ENCODE data around the gene COTL1.

Gene COTL1

DNA sequence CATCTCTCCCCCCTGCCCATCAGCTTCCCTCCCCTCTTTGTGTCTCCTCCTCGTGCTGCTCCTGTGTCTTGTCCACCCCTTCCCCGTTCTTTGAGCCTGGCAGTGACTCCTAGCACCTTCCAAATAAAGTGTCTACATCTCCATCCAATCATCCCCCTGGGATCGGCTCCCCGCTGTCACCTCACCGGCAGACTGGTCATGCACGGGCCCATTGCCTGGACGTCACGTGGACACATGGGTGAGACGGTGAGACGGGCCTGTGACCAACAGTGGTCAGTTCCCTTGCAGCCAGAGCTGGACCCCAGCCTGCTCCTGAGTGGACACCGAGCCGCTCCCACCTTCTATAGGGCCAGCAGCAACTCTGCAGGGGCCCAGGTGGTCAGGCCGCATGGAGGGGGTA is 46.4 kb downstream of the COTL1 start:
- no peak for DNase-seq

DNA sequence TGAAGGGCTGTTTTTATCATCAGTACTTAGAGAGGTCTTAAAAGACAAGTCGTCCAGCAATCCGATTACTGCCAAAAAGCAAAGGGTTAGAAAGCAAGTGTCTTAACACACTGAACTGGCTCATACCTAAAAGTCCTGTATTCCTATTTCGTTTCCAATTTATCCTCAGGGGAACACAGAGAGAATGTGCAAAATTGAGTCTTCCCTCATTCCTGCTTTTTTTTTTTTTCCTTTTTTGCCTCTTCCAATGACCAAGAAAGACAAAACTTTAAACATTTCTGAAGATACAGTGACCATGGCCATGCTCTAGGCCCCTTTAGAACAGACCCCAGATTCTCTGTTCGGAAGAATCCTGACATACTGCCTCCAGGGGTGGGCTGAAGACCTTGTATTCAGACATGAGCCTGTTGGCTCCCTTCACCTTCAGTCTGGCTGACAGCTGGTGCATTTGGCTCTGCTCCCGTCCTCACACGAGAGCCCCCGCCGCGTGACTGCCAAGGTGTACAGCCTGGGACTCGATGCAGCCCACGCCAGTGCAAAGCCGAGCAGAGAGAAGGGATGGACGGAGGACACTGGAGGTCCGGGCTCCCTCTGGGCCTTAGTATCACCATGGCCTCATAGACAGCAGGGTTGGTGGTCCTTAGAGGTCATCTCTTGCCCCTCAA is 47.0 kb downstream of the COTL1 start:
- no peak for DNase-seq
- TF ChIP-seq POLR2A (IDR thresholded peaks at IDR 0.05; ENCODE audit: low read length) (no peak), GATA1 (IDR thresholded peaks at IDR 0.05; ENCODE audit: low read depth, low read length) (no peak)

More for the DNA sequence above, 46.4 kb downstream of the COTL1 start:
- no peak for TF ChIP-seq GATA1 (IDR thresholded peaks at IDR 0.05; ENCODE audit: low read depth, low read length)
- TF ChIP-seq POLR2A (IDR thresholded peaks at IDR 0.05; ENCODE audit: low read length), result no peak

DNA sequence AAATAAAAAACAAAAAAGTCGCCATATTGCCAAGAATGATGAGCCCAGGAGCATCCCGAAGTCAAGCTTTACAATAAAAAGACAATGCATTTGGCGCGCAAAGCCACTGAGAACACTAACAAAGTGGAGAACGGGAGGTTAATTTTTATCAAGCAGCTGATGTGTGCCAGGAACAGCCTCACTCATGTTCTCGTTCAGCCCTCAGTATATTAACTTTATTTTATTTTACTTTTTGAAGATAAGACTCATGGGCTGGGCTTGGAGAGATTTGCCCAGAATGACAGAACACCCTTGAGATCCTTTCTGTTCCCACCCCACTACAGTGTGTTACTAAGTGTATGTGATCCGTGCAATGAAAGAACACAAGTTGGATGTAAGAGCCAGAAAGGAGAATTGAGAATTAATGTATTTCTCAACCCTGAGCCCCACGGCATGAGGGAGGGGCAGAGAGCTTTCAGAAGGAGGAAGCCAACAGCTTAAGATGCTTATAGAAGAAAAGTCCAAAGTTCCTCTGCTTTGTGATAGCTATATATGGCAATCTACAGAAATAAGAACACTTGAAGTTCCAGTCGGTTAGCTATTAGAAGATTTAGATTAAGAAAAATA is 48.4 kb downstream of the COTL1 start:
- DNase-seq, result no peak
- no peak for TF ChIP-seq GATA1 (IDR thresholded peaks at IDR 0.05; ENCODE audit: low read depth, low read length)
- no peak for TF ChIP-seq POLR2A (IDR thresholded peaks at IDR 0.05; ENCODE audit: low read length)

DNA sequence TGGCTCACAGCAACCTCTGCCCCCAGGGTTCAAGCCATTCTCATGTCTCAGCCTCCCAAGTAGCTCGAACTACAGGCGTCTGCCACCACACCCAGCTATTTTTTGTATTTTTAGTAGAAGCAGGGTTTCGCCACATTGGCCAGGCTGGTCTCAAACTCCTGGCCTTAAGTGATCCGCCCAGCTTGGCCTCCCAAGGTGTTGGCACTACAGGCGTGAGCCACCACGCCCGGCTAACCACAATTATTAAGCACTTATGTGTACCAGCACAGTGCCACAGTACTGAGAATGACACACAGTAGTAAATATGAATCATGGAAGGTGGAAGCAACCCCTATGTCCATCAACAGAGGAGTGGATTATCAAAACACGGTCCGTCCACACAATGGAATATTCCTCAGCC is 49.8 kb downstream of the COTL1 start:
- DNase-seq, result no peak
- TF ChIP-seq POLR2A (IDR thresholded peaks at IDR 0.05; ENCODE audit: low read length), result no peak
- no peak for TF ChIP-seq GATA1 (IDR thresholded peaks at IDR 0.05; ENCODE audit: low read depth, low read length)

DNA sequence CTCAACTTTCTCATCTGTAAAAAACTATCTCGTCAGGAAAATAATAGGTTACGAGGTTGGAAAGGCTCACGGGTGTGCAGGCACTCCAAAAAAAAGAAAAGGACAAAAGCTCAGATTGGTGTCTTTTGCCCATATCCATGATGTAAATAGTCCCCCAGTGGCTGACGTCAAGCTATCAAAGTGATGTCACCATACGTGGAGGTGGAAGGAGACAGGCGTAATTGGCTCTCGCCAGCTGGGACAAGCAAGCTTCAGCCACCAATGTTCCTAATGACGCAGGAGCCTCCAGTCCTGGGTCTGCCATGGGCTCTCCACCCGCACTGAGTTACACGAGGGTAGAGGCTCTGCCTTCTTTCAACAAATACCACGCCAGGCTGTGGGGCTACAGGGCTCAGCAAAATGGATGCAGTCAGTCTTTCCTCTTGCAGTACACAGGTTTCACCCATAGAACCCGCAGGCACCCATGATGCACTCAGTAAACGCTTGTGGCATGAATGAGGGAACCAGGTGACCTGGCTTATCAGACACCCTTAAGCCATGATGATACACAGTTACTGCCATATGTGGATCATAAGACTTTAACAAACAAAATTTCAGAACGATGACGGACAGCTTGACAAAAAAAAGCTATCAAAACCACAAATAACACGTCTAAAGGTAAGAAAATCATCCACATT is 50.5 kb downstream of the COTL1 start:
- TF ChIP-seq POLR2A (IDR thresholded peaks at IDR 0.05; ENCODE audit: low read length) (no peak), GATA1 (IDR thresholded peaks at IDR 0.05; ENCODE audit: low read depth, low read length) (no peak)
- no peak for DNase-seq

DNA sequence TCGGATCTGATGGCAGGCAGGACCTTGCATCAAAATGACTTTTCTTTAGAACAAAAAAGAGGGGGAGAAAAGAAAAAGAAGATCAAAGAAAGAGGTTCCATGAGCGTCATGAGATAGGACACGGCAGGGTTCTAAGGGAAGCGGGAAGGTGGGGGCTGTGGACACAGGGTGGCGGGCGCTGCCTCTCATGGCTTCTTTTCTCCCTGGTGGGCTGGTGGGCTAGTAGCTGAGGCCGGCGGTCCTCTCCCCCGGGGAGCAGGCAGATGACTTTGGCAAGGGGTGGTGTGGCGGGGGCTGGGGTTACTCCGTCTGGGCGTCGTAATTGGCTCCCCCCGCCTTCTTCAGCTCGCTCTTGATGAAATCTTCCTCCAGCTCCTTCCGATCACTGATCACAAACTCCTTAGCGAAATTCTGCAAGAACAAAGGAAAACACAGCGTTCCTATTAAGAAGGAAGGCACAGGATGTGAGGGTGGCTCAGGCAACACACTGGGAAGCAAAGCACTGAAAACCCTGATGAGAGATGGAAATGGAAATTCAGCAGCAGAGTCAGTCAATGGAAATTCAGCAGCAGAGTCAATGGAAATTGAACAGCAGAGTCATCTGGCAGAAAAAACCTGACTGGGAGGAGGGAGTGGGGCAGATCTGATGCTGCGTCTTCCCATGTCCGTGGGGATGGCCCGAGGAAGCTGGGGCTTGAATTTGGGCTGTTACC is 51.2 kb downstream of the COTL1 start:
- DNase-seq, result no peak
- no peak for TF ChIP-seq GATA1 (IDR thresholded peaks at IDR 0.05; ENCODE audit: low read depth, low read length)
- TF ChIP-seq POLR2A (IDR thresholded peaks at IDR 0.05; ENCODE audit: low read length), result no peak

DNA sequence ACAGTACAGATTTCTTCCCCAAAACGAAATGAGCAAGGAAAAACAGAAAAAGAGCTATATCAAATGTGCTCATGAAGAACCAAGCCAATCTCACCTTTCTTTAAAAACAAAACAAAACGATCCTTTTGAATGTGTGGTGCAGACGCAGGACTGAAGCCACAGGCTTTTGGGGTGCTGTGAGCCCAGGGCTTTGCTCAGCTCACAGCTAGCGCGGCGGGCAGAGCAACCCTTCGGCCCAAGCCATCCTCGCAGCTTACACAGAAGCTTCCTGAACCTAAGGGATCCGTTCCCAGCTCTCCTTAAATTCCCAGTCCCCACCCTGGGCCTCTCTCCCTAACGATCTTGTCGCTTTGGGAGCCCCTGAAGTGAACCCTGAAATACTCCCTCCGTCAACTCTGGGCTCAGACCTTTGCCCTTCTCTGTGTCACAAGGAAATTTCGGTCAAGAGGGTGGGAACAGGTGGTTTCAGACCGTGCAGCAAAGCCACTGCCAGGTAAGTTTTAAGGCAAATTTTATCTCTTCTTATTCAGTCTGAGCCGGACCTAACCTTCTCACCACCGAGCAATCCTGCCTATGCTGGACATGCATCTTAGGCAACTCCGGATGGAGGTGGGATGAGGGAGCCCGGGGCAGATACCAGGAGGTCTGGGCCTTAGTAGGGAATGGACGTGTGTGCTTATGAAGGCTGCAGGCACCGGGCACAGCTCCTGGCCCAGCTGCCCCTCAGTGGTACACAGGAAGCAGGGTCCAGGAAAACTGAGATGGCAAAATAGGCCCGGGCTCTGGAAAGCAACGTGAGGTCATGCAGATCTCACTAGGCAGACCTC is 52.0 kb downstream of the COTL1 start:
- TF ChIP-seq GATA1 (IDR thresholded peaks at IDR 0.05; ENCODE audit: low read depth, low read length), result no peak
- no peak for DNase-seq

DNA sequence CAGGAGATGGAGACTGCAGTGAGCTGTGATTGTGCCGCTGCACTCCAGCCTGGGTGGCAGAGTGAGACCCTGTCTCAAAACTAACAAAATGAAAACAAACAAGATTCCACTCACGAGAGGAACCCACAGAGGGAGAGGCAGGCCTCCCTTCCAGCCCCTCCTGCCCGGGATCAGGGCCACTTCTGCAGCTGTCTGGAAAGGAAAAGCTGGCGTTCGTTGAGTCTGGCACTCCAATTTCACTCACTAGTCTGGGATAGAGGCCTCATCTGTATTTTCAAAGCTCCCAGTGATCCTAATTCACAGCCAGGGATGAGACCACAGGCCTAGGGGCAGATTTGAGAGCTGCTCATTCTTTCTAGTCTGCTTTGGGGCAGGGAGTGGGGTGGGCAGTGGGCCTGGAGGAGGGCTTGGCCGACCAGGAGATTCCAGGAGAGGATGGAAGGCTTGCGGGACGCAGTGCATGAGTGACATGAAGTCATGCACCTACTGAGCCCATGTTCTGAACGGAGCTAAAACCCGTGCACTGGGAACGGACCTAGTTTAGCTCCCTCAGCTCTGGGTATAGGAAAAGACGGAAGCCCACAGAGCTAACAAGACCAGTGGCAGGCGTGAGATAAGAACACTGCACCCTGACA is 54.0 kb downstream of the COTL1 start:
- TF ChIP-seq GATA1 (IDR thresholded peaks at IDR 0.05; ENCODE audit: low read depth, low read length) (no peak), POLR2A (IDR thresholded peaks at IDR 0.05; ENCODE audit: low read length) (no peak)
- DNase-seq, result no peak

DNA sequence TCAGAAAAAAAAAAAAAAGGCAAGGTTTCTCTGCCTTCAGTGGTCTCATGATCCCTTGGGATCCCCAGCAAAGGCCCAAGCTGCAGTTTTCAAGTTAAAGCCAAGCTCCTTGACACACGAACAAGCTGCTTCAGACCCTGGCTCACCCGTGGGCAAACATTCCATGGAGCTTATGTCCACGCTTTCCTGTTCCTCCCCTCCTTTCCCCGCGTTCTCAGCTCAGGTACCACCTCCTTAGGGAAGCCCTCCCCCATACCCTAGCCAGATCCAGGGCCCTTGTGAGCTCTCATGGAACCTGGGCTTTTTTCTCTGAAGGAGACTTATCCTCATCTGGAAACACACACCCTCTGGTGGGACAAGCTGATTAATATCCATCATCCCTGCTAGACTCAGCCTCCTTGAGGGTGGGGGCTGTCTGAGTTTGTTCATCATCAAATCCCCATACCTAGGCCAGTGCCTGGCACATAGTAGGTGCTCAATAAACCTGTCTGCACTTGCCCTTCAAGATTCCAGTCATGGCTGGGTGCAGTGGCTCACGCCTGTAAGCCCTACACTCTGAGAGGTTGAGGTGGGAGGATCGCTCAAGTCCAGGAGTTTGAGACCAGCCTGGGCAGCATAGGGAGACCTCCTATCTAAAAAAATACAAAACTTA is 54.7 kb downstream of the COTL1 start:
- TF ChIP-seq POLR2A (IDR thresholded peaks at IDR 0.05; ENCODE audit: low read length) (no peak), GATA1 (IDR thresholded peaks at IDR 0.05; ENCODE audit: low read depth, low read length) (no peak)
- DNase-seq, result no peak

DNA sequence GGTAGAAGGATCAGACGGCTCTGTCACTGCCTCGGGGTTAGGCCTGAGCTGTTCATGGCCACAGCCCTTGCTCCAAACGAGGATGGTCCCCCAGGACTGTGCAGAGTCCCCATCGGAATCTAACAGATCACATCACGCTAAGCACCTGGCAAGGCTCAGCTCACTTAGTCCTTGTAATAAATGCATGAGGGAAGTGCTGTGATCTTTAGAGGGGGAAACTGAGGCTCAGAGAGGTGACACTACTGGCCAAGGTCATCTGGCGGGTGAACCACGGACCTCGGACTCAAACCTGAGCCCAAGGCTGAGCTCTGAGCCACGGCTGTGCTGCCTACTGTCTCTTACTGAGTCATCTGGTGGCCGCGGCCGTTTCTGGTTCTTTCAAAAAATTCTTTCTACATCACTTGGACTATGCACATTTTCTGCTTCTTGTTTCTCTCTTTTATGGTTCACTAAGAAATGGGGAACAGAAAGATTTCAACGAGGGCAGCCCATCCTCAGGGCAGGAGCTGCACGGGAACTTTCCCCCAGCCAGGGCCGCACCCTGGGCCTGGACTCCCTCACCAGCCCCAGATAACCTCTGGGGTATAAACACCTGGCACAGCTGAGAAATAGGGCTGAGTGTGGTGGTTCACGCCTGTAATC is 55.6 kb downstream of the COTL1 start:
- no peak for DNase-seq
- TF ChIP-seq POLR2A (IDR thresholded peaks at IDR 0.05; ENCODE audit: low read length), result no peak
- no peak for TF ChIP-seq GATA1 (IDR thresholded peaks at IDR 0.05; ENCODE audit: low read depth, low read length)

DNA sequence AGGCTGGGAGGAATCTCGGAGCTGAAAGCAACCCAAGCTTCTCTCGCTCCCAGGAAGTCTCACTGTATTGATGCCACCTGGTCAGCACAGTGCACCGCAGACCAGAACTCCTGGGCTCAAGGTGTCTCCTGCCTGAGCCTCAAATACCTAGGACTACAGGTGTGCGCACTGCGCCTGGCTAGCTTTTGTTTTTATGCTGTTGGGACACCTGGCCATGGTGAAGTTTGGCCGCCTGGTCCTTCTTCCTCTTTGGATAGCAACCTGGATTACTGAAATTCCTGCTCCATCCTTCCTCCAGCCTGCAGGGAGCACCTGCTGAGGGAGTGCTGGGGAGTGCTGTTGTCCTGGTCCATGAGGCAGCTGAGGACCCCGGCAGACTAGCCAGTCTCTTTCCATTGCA is 56.6 kb downstream of the COTL1 start:
- DNase-seq, result no peak
- TF ChIP-seq GATA1 (IDR thresholded peaks at IDR 0.05; ENCODE audit: low read depth, low read length) (no peak), POLR2A (IDR thresholded peaks at IDR 0.05; ENCODE audit: low read length) (no peak)

DNA sequence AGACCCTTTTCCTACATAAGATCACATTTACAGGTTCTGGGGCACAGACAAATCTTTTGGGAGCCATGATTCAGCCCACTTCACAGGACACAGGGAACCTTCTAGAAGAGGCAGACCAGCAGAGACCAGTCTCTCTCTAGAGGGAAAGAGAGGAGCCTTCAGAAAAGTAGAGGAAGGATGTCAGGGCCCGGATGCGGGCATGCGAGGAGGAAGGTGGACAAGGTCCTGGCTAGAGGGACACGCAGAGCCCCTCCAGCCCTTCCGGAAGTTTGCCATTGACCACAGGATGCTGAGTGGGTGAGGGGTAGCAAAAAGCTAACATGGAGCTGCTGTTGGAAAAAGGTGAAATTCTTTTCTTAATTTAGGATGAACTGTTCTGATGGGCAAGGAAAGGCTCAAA is 57.6 kb downstream of the COTL1 start:
- TF ChIP-seq GATA1 (IDR thresholded peaks at IDR 0.05; ENCODE audit: low read depth, low read length), result no peak
- no peak for DNase-seq
